ENCODE measurements around the gene MAN1B1.
"Not testable (repeated sequence)": the region's sequence is repeated elsewhere in the genome, so short reads cannot be mapped to it uniquely, and the experiment has no call there.

Gene MAN1B1

DNA sequence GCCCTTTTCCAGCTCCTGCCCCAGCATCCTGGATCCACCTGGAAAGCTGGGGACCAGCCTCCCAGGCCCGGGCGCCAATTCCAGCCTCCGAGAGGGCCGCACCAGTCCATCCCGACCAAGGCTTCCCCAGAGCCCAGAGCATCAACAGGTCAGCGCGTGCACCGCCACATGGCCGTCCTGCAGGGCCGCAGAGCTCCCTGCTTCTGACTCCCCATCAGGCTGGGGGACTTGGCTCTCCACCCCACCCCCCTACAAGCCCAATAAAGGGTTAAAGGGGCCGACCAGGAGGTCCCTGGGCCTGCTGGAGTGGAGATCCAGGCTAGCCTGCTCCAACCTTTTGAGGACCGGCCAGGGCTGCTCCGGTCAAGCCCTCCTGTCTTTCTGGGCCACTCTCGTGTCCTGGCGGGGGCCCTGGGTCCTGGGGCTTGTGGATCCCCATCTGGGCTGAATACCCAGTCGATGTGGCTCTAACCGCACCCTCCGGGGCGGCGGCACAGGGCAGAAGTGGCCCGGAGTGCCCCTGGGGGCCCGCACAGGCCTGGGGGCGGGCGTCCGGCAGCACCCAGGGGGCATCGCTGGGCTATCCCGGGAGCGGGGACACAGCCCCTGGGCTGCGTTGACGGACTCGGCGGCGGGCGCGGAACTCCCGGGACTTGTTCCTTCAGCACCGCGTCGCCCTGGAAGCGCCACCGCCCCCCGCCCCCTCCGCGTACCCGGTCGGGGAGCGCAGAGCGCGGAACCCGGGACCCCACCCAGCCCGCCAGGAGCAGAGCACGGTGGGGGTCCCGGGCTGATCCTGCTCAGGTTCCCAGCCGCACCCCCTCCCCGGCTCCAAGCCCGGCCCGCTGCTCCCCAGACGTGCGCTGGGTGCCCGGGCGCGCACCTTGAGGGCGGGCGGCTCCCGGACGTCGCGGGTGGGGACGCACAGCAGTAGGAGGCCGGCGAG, 33.5 kb upstream of the MAN1B1 start:
- no peak for DNase-seq

DNA sequence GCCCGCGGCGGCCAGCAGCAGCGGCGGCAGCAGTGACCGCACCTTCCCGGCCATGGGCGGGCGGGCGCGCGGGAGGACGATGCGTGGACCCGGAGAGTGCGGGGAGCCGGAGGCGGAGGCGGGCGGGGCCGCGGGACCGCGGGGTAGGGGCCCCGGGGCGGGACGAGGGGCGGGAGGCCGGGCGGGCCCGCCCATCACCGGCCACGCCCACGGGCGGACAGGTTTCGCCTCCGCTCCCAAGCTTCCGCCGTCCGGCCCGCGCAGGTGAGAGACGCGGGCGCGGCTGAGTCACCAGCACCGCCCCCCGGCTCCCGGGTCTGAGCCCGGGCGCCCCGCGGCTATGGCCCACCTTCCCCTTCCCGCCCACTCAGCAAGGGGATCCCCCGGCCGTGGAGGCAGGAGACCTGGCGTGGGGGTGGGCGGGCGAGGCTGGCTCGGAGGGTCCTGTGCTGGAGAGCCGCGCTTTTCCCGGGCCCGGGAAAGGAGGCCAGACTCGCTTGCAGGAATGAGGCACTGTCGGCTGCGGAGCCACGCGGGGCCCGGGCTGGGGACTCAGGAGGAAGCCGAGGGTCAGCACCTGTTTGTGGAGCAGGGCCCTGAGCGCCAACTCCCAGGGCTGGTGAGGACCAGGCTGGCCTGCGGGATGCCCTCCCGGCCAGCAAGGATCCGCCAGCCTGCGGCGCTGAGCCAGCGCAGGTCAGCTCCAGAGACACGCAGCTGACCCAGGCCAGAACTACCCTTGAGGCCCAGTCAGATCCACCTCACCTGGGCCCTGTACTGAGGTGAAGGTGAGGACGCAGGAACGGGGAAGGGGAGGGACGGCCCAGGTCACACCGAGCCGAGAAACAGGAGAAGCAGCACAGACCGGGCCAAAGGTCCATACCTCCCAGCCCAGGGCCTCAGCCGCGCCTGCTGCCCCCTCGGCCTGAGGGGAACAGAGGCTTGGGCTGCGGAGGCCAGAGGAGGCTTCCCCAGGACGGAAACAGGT, 32.5 kb upstream of the MAN1B1 start, which contains the start of gene ENTPD2:
TSS of gene ENTPD2 (minus strand) at position 118 of the 988 bp plus-strand sequence. CDS start at position 54, 64 bp downstream.
- DNase-seq, result no peak

DNA sequence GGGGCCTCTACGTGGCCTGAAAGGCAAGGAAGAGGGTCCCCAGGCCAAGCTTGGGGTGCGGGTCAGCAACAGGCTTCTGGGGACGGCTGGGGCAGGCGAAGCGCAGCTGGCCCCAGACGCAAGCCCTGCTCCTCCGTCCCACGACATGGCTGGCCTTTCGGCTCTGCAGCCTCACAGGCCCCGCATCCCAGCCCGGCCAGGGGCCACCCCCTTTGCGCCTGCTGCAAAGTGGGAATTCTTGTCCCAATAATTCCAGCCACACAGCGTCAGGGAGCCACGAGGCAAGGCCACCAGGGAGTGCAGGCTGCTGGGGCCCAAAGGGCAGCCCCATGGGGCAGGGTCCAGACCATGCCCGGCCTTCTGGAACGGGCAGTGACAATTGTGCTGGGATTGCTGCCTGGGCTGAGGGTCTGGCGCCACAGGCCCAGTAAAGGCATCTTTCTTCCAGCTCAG, 31.8 kb upstream of the MAN1B1 start:
- no peak for DNase-seq

DNA sequence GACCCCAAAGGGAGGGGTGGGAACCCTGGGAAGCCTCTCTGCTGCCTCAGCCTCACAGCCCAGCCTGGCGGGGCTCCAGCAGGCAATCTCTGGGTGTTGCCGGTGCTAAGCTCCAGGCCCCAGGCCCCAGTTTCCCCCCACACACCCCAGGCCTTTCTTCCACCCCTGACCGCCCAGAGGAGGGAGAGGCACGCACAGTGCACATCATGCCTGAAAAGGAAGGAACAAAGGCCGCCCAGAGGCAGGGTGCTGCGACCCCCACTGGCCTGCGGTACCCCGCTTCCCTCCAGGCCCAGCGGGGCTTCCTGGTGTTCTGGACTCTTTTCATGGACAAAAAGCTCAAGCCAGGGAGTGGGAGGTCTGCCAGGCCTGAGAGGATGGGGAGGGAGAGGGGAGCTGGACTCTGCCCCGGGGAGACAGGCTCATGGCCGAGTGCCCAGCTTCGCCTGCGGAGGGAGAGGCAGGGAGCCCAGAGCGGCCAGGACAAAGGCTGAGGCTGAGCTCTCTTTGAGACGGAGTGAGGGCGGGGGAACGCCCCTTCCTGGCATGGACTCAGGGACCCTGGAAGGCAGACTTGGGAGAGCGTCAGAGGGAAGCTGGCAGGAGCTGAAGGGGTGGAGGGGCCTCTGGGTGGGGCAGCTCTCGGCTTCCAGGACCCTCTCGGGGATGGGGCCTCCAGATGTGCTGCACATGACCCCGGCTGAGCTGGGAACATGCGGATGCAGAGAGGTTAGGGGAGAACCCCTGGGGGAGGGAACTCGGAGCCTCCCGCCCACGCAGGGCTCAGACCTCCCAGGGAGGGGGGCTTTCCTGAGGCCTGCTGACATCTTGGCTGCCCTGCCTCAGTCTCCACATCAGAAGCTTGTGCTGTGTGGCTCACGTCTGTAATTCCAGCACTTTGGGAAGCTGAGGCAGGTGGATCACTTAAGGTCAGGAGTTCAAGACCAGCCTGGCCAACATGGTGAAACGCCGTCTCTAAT, 31.1 kb upstream of the MAN1B1 start:
- DNase-seq, result no peak

DNA sequence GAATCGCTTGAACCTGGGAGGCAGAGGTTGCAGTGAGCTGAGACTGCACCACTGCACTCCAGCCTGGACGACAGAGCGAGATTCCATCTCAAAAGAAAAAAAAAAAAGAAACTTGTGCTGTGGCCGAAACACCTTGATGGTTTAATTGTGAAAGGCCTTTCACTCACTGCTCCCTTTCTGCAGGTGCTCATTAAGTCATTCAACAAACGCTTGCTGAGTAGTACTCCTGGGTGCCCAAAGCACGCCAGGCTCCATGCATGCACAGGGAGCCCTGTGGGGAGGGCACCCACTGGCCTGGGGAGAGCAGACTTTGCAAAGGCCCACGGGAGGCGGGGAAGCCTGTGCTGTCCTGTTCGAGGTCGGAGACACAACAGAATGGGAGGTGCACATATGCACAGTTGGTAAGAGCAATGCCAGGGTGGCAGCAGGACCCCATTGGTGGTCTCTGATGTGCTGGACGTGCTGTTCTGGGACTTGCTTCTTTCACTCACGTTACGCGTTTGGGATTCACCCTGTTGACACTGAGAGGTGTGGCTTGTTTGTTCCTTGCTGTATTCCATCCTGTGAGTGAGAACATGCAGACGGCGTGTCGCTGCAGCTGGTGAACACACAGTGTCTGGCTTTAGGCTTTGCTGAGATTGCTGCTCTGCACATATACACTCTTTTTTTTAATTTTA, 29.9 kb upstream of the MAN1B1 start:
- no peak for DNase-seq

DNA sequence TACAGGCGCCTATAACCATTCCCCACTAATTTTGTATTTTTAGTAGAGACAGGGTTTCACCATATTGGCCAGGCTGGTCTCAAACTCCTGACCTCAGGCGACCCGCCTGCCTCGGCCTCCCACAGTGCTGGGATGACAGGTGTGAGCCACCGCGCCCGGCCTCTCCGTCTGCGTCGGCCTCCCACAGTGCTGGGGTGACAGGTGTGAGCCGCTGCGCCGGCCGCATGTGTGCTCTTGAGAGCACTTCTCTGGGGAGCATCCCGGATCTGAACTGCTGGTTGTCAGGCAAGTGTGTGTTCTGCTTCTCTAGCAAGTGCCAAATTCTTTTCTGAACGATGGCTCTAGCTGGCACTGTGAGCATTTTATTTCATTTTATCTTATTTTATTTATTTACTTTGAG, 29.2 kb upstream of the MAN1B1 start:
- DNase-seq, result no peak

DNA sequence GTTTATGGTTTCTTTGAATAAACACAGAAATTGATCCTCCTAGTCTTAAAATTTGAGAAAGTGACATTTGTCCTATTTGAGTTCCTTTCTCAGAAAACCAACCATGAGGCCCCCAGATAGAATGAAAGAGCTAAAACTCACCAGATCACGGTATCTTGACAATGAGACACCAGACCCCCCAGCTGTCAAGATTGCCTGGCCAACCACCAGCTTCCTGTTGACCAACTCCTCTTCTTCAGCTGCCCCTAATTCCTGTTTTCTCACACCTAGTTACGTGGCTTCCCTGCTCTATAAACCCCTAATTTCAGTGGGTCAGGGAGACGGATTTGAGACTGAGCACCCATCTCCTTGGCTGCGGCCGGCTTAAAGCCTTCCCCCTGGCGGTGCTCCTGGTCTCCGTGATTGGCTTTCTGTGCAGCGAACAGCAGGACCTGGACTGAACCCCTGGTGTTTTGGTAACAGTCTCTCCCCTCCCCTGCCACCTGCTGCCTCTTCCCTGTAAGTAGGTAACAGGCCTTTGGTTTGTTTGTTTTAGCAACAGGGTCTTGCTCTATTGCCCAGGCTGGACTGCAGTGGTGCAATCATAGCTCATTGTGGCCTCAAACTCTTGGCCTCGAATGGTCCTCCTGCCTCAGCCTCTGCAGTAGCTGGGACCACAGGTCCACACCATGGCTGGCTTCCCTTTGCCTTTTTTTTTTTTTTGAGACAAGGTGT, 28.1 kb upstream of the MAN1B1 start:
- no peak for DNase-seq

DNA sequence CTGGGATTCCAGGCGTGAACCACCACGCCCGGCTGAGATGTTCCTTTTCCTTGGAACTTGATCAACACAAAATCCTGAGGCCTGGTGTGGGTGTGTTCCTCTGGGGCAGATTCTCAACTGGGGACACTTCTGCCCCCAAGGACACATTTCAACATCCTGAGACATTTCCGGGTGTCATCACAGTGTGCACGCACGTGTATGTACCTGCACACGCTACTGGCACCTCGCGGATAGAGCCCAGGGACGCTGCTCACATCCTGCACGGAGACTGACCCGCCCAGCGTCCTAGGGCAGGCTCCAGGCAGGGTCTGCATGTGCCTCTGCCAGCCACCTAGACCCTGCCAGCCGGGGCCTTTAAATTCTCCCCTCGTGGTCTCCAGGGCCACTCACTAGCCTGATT, 24.4 kb upstream of the MAN1B1 start:
- DNase-seq, result no peak

DNA sequence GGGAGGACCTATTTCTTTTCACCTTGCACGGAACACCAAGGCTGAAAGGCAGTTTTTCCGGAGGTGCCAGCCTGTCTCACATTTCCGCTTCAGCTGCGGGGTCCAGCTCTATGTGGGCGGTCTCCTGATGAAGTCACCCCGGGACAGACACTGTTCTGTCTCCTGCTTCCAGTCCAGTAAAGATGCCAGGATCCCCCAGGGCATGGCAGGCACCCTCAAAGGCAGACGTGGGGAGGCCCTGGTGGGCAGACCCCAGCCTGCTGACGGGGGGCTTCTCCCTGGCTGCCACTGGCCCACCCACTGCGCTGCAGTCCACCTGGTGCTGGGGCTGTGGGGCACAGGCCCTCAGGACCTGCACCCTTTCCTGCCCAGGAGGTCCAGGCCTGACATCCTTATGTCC, 24.0 kb upstream of the MAN1B1 start:
- DNase-seq, result not testable (repeated sequence)

DNA sequence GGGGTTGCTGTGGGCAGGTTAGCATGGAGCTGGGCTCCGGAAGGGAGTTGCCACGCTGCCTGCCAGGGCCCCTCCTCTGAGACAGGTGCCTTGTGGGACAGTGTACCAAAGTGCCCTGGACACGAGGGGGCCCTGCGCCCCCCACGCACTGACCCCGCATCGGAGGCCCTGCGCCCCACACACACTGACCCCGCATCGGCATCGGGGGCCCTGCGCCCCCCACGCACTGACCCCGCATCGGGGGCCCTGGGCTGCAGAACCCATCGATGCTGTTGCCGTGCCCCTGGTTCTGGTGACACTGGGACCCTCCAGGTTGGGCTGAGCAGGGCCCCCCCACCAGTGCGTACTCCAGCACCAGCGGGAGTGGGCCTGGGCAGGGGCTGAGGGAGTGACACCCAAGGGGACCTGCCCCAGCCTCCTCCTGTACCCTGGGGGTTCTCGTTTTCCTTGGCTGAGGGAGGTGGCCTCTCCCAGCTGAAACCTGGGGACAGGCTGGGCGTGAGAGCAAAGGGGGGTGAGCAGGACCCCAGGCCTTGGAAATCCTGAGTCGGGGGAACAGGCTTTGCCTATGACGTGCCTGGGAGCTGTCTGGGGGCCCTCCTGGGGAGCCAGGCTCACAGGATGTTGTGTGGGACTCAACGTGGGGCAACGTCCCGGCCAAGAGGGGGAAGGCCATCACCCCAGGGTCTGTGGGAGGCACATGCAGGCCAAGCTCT, 23.3 kb upstream of the MAN1B1 start:
- no peak for DNase-seq

DNA sequence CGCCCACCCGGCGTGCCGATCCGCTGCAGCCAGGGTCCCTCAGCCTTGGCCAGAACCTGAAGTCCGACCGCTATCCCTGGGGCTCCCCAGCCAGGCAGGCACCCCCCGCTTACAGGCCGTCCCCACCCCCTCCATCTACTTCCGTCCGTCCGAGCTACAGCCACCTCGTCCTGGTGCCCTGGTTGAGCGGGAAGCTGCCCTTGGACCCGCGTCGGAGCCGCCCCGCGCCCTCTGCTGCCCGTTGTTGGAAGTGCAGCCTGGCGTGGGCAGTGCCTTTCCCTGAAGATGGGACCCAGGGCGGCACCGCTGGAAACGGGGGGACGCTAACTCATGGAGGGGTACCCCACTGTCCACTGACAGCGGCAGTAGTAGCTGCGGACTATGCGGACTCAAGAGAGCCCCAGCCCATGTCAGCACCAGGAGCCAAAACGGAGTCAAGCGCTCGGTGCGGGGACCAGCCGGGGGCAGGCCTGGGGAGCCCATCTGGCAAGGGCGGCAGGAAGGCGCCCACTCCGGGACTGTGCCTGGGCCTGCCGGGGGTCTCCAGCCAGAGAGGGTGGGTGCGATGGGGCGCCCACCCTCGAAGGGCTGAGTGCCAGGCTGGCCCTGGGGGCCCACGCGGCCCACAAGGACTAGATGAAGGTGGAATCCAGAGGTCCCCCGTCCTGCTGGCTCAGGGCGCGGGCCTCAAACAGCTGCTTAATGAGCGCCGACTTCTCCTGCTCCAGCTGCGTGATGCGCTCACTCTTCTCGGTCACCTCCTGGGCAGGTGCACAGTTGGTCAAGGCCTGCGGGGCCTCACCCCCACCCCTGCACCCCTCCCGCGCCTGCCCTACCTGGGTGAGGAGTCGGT, 22.5 kb upstream of the MAN1B1 start:
- DNase-seq, result no peak

DNA sequence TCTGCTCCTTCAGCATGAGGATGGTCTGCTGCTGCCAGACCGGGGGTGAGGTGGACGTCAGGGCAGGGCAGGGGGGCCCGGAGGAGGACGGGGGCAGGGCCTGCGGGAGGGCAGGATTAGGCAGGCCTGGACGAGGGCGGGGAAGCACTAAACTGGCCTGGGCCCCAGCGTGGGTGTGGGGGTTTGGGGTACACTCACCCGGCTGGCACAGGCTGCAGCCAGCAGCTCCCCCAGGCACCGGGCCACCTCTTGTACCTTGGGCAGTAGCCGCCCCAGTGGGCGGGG, 22.0 kb upstream of the MAN1B1 start:
- DNase-seq, result no peak

DNA sequence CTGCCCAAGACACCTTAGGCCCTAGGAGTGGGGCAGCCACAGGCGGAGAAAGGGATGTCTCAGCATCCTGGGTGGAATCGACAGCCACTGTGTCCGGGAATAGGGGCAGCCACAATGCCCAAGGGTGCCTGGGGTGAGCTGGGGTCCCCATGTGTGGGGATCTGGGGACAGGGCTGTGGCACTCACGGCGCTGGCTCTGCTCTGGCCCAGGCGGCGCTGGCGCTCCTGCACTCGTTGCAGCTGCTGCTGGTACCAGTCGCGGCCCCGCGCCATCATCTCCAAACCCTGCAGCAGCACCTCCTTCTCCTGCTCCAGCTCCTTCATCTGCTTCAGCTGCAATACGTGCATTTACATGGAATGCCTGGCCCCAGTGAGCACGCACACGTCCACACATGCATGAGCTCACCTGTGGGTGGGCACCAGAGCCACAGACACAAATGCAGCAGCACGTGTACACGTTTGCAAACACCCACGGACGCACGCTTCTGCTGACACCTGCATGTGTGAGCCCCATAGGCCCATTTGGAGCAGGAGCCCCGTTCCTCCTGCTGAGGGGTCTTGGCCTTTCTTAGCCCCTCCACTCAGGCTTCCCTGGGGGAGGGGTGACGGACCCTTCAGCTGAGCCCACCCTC, 21.3 kb upstream of the MAN1B1 start:
- no peak for DNase-seq

DNA sequence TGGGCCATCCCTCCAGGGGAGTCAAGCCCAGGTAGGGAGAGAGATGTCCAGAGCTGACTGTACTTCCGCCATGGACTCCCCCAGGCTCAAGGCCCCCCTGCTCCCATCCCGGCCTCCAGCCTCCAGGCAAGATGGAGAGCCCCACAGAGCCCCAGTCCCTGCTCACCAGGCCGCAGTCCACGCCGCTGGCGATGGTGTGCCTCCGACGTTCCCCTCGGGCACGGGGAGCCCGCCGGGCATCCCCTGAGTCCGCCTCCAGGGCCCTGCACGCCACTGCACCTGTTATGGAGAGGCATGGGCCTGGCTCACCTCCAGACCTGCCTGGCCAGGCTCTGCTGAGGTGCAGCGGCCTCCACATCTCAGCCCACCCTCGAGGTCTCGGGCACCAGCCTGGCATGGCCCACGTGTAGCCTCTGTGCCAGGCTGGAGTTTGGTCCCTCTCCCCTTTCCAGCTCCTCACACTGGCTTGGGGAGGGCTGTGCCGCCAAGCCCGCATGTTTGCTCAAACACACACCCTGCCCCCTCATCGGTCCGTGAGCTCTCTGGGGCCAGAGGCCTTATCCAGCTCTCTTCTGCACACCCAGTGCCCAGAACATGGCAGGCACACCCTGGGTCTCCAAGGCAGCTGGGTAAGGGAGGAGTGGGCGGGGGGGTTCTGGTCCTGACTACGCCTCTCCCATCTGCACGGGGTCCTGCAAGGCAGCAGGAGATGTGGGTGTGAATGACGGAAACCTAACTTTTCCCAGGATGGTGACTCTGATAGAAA, 20.5 kb upstream of the MAN1B1 start:
- DNase-seq, result no peak

DNA sequence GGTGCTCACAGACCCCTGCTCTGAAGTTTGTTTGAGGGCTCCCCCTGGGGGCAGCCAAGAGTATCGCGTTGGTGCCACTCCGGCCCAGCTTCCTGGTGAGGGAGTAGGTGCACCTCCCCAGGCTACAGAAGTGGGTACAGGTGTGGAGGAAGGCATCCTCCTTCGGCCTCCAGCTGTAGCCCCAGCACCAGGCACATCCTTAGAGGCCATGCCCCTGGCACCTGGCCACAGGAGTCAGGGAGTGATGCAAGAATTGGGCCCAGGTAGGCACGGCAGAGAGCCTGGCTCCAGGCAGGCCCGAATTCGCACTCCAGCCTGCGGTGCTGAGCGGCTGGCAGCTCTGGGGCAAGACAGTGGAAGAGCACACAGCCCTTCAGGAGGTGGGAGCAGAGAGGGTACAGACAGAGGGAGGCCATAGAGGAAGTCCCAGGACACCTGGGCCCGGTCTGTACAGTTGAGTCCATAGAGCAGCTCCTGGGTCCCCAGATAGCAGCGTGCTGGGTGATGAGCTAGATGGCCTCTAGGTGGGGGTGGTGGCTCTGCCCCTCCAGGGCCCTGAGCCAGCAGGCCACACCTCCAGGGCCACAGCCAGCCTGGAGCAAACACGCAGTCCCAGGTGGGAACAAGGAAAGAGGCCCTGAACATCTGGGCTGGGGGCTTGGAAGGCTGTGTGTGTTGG, 18.8 kb upstream of the MAN1B1 start:
- DNase-seq, result peak; percentile 25

DNA sequence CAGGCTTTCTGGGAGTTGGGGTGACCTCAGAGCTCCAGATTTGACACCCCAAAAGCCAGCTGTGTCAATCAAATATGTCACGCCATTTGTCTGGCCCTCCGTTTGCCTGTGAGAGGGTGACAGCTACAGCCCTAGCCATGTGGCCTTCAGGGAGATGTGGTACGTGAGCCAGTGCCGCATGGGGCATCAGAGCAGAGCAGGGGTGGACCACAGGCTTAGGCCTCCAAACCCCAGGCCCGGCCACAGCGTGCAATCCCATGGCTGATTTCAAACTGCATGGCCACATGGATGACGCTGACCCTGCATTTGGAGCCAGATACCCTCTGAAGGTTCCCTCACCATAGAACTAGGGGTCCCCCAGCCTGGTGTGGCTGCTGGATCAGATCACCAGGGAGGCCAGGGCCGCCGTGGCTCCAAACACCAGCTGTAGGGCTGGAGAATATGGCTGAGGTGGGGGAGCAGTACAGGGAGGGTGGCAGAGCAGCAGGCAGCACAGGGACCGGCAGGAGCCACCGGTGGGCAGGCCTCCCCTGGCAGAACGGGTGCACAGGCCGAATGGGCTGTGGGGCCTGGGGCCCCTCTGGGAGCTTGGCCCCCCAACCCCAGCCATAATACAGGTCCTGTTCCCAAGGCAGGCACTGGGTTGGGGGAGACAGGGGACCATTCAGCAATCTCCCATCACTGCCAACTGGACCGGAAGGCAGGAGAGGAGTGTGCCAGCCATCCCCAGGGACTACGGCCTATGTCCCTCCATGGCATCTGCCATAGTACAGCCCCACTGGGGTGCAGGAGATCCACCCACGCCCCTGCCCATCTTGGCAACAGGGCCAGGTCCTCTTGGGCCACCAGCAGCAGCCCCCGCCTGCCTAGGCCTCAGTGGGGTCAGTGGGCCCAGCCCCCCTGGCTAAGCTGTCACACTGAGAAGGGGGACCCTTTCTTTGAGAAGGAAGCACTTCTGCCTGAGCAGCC, 18.0 kb upstream of the MAN1B1 start:
- no peak for DNase-seq

Data from GOT3 (cell line).